ENCODE data around the gene DNAH5.

GRCh38 chr5:13866792-13867191 lies 77.7 kb downstream of the DNAH5 start:
- TF ChIP-seq POLR2AphosphoS5 (IDR thresholded peaks at IDR 0.05; ENCODE audit: low read depth, low read length) (no peak), CTCF (IDR thresholded peaks at IDR 0.05; ENCODE audit: control extremely low read depth in 1 of 3, insufficient read depth in 1 of 3, low read depth in 1 of 3, low read length in 3 of 3) (no peak), EP300 (IDR thresholded peaks at IDR 0.05; ENCODE audit: borderline replicate concordance in 1 of 2, low read depth in 2 of 2, low read length in 2 of 2) (no peak), SP2 (IDR thresholded peaks at IDR 0.05; ENCODE audit: low read length) (no peak), ZNF274 (IDR thresholded peaks at IDR 0.05; ENCODE audit: borderline replicate concordance, extremely low read depth, low read length) (no peak)

Measured in H1 (cell line).